Measurements from ENCODE around the gene ADAT1.

Gene ADAT1

GRCh38 chr16:75572864-75573542 lies 50.1 kb downstream of the ADAT1 start:
- no peak for DNase-seq

DNA sequence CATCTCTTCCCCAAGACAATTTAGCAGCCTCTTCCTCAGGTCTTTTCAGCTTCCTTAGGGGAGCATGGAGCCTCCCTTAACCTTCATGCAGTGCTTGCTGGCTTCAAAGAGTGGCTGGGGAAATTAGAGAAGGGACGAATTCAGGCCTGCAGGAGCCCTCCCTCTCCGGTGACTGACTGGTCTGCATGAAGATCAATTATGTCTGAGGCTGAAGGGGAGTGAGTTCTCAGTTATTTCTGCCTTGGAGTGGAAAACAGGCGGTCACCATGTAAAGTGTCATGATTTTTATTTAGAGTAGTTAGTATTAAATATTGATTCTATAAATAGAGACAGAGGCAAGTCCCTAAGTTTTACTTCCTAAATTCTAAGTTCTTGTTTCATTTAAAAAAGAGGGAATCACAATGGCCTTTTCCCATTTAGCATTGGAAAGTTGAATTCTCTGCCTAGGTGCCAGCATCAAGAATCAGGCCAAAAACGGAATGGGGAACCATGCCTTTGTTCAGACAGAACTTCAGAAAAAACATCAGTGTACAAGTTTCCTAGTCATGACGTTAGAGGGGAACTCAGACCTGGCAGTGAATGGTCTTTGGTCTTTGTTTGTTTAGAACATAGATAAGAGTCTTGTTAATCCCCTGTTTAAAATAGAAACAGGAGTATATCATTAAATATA lies 52.5 kb downstream of the ADAT1 start:
- DNase-seq: no peak

- no peak for DNase-seq
These were observed 55.2 kb downstream of the ADAT1 start for GRCh38 chr16:75567911-75568310.

DNA sequence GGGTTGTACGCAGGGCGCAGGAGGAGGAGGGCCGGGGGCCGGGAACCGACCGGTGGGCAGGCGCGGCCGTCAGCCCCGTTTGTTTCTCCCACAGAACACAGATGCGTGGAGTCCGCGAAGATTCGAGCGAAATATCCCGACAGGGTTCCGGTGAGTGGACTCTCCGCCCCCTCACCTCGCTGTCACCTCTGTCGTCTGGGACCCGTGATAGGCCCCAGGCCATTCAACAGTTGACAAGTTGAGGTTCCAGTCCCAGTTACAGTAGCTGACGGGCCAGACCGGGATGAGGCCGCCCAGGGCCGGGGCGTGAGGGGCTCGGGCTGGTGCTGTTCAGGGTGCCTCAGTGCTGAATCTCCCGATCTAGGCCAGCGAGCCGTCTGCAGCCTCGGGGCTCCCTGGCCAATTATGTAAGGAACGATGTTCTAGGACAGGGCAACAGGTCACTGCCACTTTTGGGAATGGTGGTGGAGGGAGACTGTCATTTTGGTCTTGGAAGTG lies 56.3 kb downstream of the ADAT1 start:
- no peak for DNase-seq

DNA sequence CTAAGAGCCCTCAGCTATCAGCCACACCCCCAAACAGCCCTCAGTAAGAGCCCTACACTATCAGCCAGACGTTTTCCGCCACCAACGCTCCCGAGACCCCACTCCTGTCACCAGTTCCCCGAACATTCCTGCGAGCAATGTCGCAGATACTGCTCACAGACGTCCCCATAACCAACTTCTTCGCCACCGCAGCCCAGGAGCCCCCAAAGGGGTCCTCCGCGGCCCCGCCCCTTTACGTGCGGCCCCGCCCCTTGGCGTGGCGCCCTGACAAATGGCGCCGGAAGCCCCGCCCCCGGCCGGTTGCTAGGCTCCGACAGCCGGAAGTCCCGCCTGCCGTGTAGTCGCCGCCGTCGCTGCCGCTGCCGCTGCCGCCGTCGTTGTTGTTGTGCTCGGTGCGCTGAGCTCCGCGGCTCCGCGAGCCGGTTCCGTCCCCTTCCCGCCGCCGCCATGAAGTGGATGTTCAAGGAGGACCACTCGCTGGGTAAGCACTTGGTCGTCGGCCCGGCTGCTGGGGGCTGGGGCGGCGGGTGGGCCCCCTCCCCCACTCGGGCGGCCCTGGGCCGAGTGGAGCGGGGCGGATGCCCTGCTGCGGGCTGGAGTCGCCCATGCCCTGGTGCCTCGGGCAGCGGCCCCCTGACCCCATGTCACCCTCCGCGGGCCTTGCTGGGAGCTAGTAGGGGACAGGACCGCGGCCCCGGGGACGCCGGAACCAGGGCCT lies 56.9 kb downstream of the ADAT1 start, which contains the start of gene GABARAPL2:
Gene GABARAPL2, plus strand, starts transcription at position 340 of the 718 bp plus-strand sequence. Its CDS starts 108 bp downstream, at position 448.
- peak; percentile 73 to 92 (median 80) for DNase-seq

DNA sequence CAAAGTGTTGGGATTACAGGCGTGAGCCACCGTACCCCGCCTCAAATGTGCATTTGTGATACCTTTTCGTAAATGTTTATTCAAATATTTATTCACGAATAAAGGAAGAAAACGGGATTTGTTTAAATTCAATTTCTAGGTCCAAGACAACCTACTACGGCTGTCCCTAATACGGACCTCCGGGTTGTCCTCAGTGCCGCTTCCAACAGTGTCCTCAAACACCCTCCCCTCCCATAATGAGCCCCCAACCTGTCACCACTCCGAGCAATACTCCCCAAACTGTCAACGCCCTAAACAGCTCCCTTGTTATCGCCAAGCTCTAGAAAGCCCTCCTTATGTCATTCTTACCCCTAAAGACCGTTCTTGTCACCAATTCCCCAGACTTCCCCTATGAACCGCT lies 57.4 kb downstream of the ADAT1 start:
- no peak for DNase-seq

DNA sequence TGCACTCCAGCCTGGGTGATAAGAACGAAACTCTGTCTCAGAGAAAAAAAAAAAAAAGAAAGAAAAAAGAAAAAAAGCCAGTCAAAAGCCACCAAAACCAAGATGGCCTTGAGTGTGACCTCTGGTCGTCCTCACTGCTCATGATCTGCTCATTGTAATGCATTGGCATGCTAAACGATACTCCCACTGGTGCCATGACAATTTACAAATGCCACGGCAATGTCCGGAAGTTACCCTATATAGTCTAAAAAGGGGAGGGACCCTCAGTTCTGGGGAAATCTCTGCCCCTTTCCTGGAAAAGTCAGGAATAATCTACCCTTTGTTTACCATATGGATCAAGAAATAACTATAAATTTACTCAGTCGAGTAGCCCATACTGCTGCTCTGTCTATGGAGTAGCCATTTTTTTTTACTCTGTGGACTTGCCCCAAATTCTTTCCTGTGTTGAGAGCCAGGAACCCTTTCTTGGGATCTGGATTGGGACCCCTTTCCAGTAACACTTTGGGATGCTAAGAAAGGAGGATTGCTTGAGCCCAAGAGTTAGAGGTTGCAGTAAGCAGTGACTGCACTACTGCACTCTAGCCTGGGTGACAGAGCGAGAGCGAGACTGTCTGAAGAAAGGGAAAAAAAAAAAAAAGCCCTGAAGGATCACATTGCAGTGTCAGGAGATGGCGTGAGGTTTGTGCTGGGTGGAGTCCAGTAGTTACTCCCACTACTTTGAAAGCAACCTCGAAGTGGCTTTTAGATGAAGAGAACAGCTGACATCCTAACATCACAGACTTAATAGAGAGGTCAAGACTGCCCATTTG lies 63.3 kb downstream of the ADAT1 start:
- no peak for DNase-seq

DNA sequence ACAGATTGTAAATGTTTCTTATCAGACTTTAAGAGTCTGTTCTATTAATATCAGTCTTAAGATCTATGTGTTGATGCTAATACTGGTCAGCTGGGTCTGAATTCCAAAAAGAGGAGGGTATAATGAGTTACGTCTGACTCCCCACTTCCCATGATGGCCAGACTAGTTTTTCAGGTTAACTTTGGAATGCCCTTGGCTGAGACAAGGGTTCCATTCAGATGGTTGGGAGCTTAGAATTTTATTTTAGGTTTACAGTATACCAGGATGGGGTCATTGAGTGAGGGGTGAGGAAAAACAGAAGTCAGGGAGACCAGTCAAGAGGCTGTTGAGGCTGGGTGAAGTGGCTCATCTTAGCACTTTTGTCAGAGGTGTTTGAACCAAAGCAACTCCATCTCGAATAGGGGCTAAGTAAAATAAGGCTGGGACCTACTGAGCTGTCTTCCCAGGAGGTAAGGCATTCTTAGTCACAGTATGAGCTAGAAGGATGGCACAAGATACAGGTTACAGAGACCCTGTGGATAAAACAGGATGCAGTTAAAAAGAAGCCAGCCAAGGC lies 64.2 kb downstream of the ADAT1 start:
- DNase-seq: no peak

GRCh38 chr16:75556431-75556950 lies 66.6 kb downstream of the ADAT1 start:
- DNase-seq: no peak

GRCh38 chr16:75555707-75556430 lies 67.2 kb downstream of the ADAT1 start, which contains the start of gene TMEM231:
TMEM231 (minus strand) TSS chr16:75556252; CDS start chr16:75556209, 43 bp downstream.
- peak; percentile 82 to 96 (median 90) for DNase-seq

GRCh38 chr16:75555213-75555706 lies 67.8 kb downstream of the ADAT1 start:
- DNase-seq: no peak

GRCh38 chr16:75552951-75553350 lies 70.1 kb downstream of the ADAT1 start:
- no peak for DNase-seq

DNA sequence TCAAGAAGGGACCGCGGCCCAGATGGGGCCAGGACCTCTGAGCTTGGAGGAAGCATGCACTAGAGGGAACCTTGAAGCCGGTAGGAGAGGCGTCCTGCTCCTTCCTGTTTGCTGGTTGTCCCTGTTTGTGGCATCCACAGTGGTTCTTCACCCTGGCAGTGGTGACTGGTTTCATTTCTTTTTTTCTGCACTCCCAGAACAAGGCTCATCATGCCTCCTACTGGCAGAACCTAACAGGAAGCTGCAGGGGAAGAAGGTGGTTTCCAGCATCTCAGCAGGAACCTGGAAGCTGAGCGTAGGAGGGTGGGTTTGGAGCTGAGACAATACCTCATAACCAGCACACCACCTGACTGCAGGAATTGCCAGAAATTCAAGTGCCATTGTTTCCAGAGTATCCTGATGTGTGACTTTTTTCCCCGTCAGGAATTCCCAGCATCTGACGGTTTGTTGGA lies 72.8 kb downstream of the ADAT1 start:
- DNase-seq: no peak

All from activated naive CD4-positive, alpha-beta T cell (primary cell).